GM18520 (cell line): ENCODE data around the gene WBP11.

Source experiments
- ATAC-seq: cut with Tn5 transposase; IDR thresholded peaks from one replicate; pipeline ENCODE4 v1.9.1; 2021; ENCODE audit not compliant: unreplicated experiment

Gene WBP11

DNA sequence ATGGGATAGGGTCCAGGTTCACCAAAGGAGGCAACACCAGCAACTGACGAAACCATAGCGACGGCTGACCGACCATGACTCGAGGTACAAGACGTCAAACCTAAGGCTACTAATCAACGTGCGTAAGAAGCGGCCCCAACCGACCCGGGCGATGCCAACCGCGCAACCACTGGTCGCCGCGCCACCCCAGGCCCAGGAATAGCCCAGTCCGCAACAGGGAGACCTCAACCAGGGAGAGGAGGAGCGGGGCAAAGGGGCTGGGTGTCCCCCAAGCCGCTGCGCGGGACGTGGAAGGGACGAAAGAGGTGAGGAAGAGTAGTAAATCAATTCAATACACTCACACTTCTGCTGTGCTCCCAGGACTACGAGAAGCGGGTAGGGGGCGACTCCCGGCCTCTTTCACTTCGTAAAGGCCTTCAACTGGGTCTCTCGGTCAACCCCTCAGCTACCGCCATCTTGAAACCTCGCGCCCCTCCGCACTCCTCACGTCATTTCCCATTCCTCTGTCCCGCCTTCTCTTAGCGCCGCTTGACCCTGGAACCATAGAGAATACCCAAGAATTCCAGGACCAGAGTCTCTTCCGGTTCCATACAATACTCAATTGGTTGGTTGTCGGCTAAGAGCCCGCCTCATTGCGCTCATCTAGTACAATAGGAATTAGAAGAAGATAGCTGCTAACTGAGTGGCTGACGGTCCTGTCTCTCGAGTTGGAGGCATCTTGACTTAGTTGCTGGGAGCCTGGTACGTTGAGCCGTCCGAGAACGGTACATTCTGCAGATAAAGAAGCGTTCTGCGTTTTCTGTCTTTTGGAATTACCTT is at the start of gene WBP11, which contains the start of gene C12orf60:
Gene WBP11 (minus strand): TSS at position 468 of the 819 bp plus-strand sequence. CDS start 2,095 bp downstream, outside the sequence.
Gene C12orf60 (plus strand): TSS at position 660 of the 819 bp plus-strand sequence. CDS start 19,266 bp downstream, outside the sequence.
- ATAC-seq: peak; percentile 100

DNA sequence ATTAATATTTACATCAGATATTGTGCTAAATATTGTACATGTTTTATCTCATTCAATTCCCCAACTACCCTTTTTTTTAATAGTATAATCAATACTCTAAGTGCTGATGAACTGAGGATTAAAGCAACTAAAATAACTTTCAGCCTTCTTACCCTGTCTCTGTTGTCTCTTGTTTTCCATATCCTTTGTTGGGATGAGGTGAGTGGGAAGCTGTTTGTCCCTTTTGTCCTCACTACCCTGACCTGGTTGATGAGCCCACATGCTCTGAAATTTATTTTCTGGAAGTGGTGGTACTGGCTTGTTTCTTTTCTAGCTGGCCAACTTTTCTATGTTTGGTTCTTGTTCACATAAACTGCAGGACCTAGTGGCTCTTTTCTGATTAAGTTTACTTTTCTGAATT is 49.6 kb upstream of the WBP11 start:
- no peak for ATAC-seq

DNA sequence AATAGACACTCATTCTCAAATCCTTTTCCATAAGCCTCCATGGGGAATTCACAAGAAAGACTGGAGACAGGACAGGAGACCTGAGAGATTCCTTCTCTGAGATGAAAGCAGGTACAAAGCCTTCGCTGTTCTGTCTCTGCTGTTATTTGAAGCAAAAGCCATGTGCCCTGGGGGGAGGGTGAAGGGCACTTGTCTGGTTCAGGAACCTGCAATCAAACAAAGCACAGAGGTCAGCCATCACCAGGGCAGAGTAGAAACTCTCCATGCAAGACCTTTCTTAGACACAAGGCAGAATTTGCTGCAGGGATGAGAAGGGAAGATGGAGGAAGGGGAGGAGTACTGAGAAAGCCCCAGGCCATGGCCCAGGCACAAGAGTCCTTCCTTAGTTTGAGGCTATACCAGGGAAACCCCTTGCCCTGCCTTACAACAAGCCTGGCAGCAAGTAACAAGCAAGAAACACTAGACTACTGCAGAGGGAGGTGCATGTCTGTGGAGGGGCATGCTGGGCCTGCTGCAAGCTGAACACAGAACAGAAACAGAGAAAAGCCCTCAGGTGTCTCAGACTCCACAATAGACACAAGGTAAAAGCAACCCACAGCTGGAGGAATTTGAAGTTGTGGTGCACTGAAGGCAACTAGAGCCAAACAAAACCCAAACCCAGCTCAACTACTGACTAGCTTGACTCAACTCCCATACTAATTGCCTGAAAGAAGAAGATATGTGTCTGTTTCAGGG is 47.8 kb upstream of the WBP11 start:
- ATAC-seq: peak; percentile 42

DNA sequence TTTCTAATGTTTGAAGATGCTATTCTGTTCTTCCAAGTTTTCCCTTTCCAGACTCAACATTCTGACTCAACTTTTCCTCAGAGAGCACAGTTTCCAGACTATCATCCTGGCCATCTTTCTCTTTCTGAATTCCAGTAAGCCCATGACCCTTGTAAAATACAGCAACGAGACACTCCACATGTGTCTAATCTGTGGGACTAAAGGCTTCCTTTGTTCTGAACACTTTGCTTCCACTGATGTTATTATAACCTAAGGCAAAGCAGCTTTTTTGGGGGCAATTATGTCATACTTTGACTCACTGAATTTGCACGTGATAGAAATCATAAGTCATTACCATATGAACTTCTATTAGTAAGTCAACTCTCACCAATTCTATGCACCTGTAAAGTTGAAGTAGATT is 46.4 kb upstream of the WBP11 start:
- no peak for ATAC-seq

DNA sequence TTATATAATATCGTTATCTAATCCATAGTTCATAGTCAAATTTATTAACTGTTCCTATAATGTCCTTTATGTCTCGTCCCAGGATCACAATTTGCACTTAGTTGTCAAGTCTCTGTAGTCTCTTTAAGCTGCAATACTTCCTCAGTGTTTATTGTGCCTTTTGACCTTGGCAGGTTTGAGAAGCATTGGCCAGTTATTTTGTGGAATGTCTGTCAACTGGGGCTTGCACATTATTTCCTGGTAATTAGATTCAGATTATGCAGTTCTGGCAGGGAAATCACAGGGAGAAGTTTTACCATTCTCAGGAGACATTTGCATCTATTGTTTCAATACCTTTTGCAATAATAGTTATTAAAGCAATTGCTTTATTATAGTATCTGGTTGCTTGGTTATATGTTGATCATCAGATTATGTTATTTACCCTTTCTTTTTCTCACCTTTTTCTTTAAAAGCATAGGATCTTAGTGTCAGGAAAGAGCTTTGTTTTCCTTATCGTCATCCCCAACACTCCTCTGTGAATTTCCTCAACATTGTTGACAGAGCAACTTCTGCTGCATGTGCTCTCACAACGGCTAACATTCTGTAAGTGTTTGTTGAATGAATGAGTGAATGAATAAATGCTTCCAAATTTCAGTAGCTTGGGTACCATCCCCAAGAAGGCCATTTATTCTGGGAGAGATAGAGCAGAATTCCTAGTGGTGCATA is 43.8 kb upstream of the WBP11 start:
- no peak for ATAC-seq

DNA sequence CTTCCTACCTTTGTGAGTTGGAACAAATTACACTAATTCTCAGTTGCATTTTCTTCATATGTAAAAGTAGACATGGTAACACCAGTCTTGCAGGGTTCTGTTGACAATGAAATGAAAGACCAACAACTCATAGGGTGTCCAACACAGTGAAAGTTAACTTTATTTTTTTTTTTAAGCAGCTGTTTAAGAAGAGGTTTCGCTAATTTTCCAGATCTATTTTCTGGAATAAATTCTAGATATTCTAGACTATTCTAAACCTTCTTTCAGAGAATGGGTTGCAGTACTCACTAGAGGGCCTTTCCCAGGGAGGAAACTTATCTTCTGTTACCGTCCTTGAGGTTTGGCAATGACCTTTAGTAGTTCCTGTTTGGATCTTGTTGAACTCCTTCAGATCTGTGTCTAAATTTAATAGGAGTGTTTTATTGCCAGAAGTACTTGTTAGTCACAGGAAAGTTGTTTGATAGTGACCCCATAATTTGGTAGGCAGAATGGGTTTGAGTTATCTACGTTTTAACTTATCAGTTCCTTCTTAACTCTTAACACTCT is 42.8 kb upstream of the WBP11 start:
- ATAC-seq: no peak

DNA sequence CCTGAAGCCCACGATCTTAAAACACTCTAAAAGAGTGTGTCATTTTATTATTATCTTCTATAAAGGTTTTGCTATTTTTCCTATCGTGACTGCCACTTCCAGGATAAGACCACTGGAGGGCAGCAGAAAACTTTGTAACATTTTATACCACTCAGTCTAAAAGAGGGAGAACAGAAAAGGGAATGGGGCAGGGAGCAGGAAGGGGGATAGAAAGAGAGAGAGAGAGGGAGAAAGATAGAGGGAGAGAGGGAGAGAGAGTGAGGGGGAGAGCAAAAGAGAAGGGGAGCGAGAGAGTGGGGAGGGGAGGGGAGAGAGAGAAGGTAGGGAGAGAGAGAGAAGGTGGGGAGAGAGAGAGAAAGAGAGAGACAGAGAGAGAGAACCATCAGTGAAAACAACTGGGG is 42.1 kb upstream of the WBP11 start:
- peak; percentile 49 for ATAC-seq

DNA sequence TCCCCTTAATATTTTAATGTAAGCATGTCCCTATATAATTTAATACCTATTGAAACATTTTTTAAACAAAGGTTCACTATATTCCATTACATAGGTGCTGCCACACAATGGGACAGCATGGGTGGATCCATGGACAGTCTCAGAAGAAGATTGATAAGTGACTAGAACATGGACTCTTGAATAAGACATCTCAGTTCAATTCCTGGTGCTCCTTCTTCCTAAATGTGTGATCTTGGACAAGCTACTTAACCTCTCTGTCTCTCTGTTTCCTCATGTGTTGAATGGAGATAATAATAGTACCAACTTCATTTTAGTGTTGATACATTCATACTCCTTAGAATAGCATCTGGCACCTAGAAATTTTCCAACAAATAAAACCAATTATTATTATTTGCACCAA is 41.1 kb upstream of the WBP11 start:
- ATAC-seq: no peak

DNA sequence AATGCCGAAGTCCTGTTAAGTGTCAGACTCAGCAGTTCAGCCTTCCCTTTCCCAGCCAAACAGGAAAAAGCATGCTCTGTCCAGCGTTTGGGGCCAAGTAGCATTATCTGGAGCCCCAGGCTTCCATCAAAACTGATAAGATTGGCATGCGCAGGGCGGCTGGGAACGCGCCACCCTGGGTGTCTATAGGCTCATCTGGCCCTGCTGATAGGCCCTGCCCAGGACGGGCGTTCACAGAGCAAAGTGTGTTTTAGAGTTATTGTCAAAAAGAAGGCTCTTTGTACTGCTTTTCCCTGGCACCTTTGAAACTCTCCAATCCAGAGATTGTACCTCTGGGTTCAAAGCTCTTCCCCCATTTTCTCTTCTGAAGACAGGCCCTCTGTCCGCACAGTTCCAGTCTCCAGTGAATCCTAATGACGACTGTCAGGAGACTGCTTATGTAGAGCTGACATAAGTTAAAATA is 40.2 kb upstream of the WBP11 start, which contains the start of gene ART4:
Gene ART4 (minus strand): TSS at position 102 of the 463 bp plus-strand sequence. CDS start 413 bp downstream, outside the sequence.
- ATAC-seq: no peak

DNA sequence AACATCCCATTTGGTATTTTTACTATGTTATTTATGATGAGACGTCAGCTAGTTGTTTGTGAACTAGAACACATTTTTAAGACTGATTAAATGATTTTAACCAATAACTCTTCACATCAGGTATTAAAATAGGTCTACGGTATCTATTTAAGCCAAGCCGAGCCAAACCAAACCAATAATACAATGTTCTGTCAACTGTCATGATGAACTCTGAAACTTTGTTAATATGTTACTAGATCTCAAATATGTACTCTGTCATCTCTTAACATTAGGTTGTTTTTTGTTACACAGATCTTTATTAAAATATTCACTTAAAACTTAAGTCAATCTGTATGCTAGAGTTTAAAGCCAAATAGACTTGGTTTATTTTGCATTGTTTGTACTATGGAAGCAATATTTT is 39.0 kb upstream of the WBP11 start:
- ATAC-seq: no peak

DNA sequence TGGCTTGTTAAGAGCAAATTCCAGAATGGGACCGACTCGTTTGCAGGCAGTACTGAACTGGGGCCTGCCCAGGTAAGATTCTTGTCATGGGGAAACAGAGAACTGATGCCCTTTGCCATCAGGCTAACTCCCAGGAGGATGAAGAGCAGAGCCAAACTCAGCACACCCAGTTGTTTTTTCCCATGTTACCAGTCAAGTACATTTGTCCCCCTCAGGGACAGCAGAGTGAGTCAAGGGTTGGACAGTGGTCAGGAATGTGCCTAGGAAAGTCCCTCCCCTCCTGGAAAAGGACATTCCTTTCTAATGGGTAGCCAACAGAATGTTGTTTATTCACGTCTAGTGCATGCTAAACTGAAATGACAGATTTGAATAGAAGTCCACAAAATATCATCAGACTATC is 38.5 kb upstream of the WBP11 start:
- ATAC-seq: no peak

DNA sequence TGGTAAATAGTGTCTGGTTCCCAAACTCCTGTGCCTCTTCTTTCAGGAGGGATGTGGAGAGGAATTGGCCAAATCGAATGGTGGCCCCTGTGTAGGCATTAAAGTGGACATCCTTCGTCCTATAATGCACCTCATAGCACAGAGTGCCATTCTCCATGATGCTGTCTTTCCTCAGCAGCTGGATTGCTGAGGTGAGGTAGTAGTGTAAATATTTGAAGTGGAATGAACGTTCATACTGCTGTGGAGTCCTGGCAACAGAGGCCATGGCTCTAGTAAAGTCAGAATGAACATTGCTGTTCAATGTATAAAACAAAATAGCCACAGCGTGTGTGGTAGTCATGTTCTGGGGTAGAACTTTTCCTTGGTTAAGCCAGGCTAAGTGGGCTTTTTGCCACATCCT is 37.3 kb upstream of the WBP11 start:
- no peak for ATAC-seq

DNA sequence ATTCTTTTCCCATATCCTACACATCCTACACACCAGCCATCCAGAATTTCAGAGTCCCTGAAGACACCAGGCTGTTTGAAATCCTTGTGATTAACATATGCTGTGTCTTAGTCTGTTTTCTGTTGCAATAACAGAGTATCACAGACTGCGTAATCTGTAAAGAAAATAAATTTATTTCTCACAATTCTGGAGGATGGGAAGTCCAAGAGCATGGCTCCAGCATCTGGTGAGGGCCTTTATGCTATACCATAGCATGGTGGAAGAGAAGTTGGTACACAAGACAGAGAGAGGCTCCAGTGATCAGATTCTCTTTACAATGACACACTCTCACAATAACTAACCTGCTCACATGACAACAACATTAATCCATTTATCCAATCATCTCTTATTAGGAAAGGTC is 36.0 kb upstream of the WBP11 start:
- no peak for ATAC-seq

DNA sequence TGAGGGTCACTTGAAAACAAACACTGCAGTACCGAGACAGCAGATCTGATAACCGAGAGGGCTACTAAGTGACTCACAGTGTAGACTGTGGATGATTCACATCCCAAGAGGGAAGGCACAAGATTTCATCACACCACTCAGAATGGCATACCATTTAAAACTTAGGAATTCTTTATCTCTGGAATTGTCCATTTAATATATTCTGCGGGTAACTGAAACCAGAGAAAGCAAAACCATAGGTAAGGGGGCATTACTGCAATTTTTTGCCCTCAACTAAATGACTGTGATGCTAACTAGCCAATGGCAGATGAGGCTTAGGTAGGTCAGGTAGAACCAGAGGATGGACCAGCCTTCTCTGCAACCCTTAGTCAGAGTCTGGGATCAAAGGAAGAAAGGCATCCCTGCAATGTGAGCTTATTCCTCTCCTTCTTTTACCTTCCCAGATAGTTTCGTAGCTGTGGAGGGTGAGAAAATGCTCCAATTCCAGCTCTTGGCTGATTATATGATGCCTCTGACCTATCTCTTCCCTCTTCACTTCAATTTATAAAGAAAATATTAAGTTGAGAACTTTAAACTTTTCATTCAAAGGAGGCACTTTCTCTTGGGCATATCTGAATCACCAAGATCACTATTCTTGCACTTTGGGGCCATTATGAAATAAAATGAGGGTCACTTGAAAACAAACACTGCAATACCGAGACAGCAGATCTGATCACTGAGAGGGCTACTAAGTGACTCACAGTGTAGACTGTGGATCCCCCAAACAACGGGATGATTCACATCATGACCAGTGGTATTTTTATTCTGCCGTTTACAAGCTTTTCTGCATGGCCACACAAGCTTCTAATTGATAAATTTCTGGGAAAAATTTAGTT is 33.3 kb upstream of the WBP11 start:
- ATAC-seq: no peak

DNA sequence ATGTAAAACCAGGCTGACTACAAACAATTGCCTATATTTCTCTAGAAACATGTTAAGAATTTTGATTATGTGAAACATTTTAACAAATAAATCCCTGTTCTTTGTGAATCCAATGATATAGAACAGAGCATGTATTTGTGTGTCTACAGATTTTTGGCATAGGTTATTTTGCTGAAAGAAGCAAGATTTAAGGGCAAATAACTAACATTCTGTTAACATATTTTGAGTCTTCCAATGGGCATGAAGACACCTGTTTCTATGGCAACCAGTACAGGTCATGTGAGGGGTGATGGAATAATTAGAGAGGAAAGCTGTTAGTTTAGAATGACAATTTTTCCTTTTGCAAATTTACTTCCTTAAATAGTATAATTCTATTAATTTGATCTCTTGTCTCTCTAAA is 31.2 kb upstream of the WBP11 start:
- ATAC-seq: no peak

DNA sequence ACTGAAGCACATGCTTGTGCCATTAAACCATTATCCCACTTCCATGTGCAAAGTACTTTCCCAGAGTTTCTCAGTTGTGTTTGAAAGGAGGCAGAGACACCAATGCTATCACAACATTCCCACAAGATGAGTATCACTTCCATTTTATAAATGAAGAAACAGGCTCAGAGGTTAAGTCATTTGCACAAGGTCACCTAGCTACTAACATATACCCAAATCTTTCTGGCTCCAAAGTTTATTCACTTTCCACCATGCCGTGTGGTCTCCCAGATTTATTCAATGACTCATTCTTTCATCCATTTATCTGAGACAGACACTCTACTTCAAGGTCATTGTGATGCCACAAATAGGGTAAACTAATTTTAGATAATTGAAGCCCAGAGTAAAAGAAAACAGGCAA is 30.7 kb upstream of the WBP11 start:
- ATAC-seq: no peak

DNA sequence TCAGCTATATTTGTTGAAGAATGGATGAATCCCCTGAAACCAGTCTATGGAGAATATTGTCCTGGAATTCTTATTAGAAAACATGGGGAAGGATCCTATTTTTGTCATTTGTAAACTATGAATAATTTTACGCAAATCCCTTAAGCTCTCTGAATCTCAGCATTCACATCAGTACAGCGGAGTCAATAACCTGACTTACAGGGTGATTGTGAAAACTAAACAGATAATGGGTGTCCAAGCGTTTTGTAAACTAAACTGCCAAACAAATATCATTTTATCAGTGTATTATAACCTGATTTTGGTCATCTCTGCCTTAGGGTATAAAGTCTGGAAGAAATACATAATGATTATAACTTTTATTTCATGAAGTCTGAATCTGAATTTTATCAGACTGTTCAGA is 30.1 kb upstream of the WBP11 start:
- no peak for ATAC-seq

DNA sequence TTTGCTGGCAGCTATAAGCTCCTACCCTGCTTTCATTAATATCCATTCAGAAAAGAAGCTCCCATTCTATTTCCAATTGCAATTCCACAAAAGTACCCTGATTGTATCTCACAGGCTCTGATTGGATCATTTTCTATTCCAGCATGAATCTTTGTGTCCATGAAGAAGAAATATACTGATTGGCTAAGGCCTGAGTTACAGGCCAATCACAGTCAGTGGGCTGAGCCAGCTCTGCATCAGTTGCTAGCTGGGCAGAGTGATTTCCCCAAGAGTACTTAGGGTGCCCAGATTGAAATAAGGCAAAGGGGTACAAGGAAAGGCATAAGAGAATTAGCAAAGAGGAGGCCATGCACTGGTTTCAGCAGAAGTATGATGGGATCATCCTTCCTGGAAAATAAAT is 25.6 kb upstream of the WBP11 start:
- ATAC-seq: peak; percentile 61

DNA sequence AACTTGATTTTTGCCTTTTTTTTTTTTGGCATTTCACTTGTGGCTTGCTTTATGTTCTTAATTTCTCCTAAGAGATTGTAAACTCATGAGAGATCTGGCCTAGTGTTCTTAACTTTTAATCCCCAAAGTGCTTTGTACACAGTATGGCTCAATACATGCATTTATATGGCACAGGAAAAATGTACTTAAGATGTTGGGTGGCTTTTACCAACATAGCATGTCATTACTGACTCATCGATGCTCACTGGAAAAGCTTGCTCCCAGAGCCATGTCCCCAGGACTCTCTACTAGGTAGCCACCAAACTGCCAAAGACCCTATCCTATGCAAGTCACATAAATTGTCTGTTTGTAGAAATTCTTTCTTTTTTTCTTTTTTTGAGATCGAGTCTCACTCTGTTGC is 23.8 kb upstream of the WBP11 start:
- no peak for ATAC-seq

DNA sequence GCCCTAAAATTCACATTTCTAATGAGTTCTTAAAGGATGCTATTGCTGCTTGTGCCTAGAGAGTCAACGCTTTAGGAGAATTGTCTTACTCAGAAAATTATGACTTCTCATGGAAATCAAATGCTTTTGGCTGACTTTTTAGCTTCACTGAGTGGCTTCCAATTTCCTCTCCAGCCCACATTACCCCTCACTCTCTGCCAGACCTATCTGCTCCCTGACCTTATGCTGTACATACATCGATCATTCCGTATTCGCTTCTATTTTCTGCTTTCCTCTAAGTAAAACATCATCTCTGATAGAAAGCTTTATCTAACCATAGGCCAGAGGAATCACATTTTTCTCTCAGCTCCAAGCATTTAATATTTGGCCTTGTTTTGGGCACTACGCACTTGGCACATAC is 23.2 kb upstream of the WBP11 start:
- no peak for ATAC-seq
